ENCODE results near the gene NBL1.

The NBL1 gene

DNA sequence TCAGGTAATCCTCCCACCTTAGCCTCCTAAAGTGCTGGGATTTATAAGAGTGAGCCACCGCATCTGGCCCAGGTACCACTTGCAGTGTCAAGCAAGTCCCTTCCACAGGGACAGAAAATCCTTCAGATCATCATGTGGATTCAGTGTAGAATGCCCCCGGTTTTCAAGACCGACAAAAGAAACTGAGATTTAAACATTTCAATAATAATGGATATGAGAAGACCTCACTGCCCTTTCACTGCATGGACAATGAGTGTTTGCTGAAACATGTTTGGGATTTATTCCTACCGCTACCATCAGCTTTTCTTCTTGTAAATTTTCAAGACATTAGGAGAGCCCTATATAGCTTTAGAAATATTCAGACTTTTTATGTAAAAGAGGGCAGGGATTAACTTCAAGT, 62.0 kb downstream of the NBL1 start:
- no peak for DNase-seq
